ENCODE measurements around the gene GIMAP5. TPM values are rescaled to one million over a fixed set of nuclear protein-coding genes. Genes with fewer than 3 reads are reported as not detected.

The GIMAP5 gene
- total and polyA plus RNA-seq, 2 donors (not counting 3 experiments of a cell fraction or from before 2014, with no cell fraction given): 0.44 to 18.9 TPM

DNA sequence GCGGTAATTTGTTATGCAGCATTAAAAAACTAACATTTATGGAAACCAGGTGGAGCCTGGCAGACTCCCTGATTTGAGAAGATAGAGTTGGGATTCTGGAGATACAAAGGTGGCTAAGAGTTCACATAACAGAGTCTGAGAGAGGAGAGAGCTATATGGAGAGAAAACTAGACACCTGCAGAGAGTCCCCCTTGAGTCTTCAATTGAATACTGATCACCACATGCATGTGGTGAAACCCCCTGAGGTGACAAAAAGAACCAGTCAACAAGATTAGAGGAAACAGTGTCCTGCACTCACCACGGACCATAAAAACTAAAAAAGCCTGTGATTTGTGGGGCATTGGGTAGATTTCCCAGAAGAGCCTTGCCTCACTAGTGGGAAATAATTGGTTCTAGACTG lies 41.6 kb upstream of the GIMAP5 start:
- no peak for DNase-seq (ENCODE audit: low read depth, low spot score)

DNA sequence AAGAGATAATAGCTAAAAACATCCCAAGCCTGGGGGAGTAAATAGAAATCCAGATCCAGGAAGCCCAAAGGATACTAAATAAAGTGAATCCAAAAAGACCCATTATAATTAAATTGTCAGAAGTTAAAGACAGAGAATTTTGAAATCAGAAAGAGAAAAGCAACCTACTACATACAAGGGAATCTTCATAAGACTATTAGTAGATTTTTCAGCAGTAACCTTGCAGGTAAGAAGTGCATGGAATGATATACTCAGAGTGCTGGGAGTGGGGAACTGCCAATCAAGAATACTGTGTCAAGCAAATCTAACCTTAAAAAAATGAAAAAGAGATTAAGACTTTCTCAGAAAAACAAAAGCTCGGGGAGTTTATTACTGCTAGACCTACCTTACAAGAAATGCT lies 34.0 kb upstream of the GIMAP5 start:
- CTCF ChIA-PET: interaction anchor here (1.0 kb wide), 1 partner anchor 254 kb away, joined by 3 read pairs; no protein-coding TSS in a partner anchor
- Histone ChIP-seq H2AFZ (ENCODE audit: low read depth, low read length) (no peak overlapping the region), H3K4me2 (ENCODE audit: insufficient read depth, low read length) (no peak overlapping the region), H3K9ac (replicated peaks; ENCODE audit: extremely low read depth, insufficient read depth, low read length) (no peak overlapping the region), H4K20me1 (replicated peaks; ENCODE audit: control insufficient read depth, extremely low read depth, insufficient read depth, low read length) (no peaks in the 10 kb centered on the region), H3K4me1 (ENCODE audit: control insufficient read depth, extremely low read depth, insufficient read depth, low read length) (no peaks in the 10 kb centered on the region), H3K27me3 (ENCODE audit: control insufficient read depth in 2 of 2, insufficient read depth in 2 of 2, low read length in 2 of 2) (no peaks in the 10 kb centered on the region), H3K9me1 (replicated peaks; ENCODE audit: control insufficient read depth, extremely low read depth, insufficient read depth, low read length) (no peaks in the 10 kb centered on the region), H3K27ac (ENCODE audit: insufficient read depth, low read depth, low read length) (no peak overlapping the region), H3K36me3 (ENCODE audit: control insufficient read depth in 2 of 2, extremely low read depth in 1 of 2, insufficient read depth in 2 of 2, low read length in 2 of 2) (no peaks in the 10 kb centered on the region), H3K9me3 (replicated peaks; ENCODE audit: control insufficient read depth, insufficient read depth, low read length) (no peaks in the 10 kb centered on the region), H3K79me2 (ENCODE audit: control insufficient read depth, insufficient read depth, low read length) (no peaks in the 10 kb centered on the region), H3K4me3 (replicated peaks in 1 of 3; ENCODE audit: insufficient read depth in 1 of 3, low read depth in 1 of 3, low read length in 3 of 3) (no peak overlapping the region)
- POLR2A ChIA-PET: no interaction called here
- DNase-seq (ENCODE audit: low read depth, low spot score) (no peak), FAIRE-seq (no peak)
- BruUV-seq (replicated peaks): no TSS peak
- no peak for TF ChIP-seq MYC (IDR thresholded peaks at IDR 0.05; ENCODE audit: low read depth, low read length)
- no peak for TF ChIP-seq FOS (IDR thresholded peaks at IDR 0.05; ENCODE audit: borderline replicate concordance, insufficient read depth, low read length)
- no peak for TF ChIP-seq EZH2 (IDR thresholded peaks at IDR 0.05; ENCODE audit: borderline replicate concordance, low read depth, low read length, severe bottlenecking)
- TF ChIP-seq, protein P1, sequence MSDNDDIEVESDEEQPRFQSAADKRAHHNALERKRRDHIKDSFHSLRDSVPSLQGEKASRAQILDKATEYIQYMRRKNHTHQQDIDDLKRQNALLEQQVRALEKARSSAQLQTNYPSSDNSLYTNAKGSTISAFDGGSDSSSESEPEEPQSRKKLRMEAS (IDR thresholded peaks at IDR 0.05; ENCODE audit: insufficient read depth, insufficient read length): no peak
- no peak for TF ChIP-seq GATA2 (IDR thresholded peaks at IDR 0.05; ENCODE audit: insufficient read depth, insufficient read length, low read depth, low read length)
- TF ChIP-seq POLR2A (IDR thresholded peaks at IDR 0.05; ENCODE audit: low read depth, low read length): no peak
- no peak for TF ChIP-seq JUN (IDR thresholded peaks at IDR 0.05; ENCODE audit: borderline replicate concordance, insufficient read depth, insufficient read length, low read depth)
- intact Hi-C loops (cut with micrococcal nuclease): no loop called here
- dilution Hi-C loops (cut with MboI; ENCODE audit: extremely low pct_ligation_motif_present, low sequenced_read_pairs): no loop called here

More for the DNA sequence above, 41.6 kb upstream of the GIMAP5 start:
- H3K36me3 ChIP-seq (ENCODE audit: control insufficient read depth in 2 of 2, extremely low read depth in 1 of 2, insufficient read depth in 2 of 2, low read length in 2 of 2): peaks cover 0 to 7% of the 10 kb centered on the region in 2 experiments
- no peak overlapping the region for H3K4me2 ChIP-seq (ENCODE audit: insufficient read depth, low read length)
- ChIA-PET CTCF (interaction anchor here (1.0 to 1.2 kb wide), 2 partner anchors 10 to 20 kb away, joined by 3 to 4 read pairs; partner anchors contain the start of genes GIMAP1 and GIMAP2), POLR2A (no interaction called here)
- intact Hi-C loops (cut with micrococcal nuclease): no loop called here
- H3K9ac ChIP-seq (replicated peaks; ENCODE audit: extremely low read depth, insufficient read depth, low read length): no peak overlapping the region
- H4K20me1 ChIP-seq (replicated peaks; ENCODE audit: control insufficient read depth, extremely low read depth, insufficient read depth, low read length): no peaks in the 10 kb centered on the region
- FAIRE-seq: no peak
- BruUV-seq (replicated peaks): no TSS peak
- no peaks in the 10 kb centered on the region for H3K4me1 ChIP-seq (ENCODE audit: control insufficient read depth, extremely low read depth, insufficient read depth, low read length)
- H3K27me3 ChIP-seq (ENCODE audit: control insufficient read depth in 2 of 2, insufficient read depth in 2 of 2, low read length in 2 of 2): no peaks in the 10 kb centered on the region
- H3K9me3 ChIP-seq (replicated peaks; ENCODE audit: control insufficient read depth, insufficient read depth, low read length): no peaks in the 10 kb centered on the region
- no peak overlapping the region for H3K4me3 ChIP-seq (replicated peaks in 1 of 3; ENCODE audit: insufficient read depth in 1 of 3, low read depth in 1 of 3, low read length in 3 of 3)
- TF ChIP-seq POLR2A (IDR thresholded peaks at IDR 0.05; ENCODE audit: low read depth, low read length) (no peak), GATA2 (IDR thresholded peaks at IDR 0.05; ENCODE audit: insufficient read depth, insufficient read length, low read depth, low read length) (no peak), POLR2AphosphoS5 (IDR thresholded peaks at IDR 0.05; ENCODE audit: insufficient read depth, low read depth, low read length) (no peak), FOS (IDR thresholded peaks at IDR 0.05; ENCODE audit: borderline replicate concordance, insufficient read depth, low read length) (no peak), JUN (IDR thresholded peaks at IDR 0.05; ENCODE audit: borderline replicate concordance, insufficient read depth, insufficient read length, low read depth) (no peak), MYC (IDR thresholded peaks at IDR 0.05; ENCODE audit: low read depth, low read length) (no peak)
- no peak overlapping the region for H3K27ac ChIP-seq (ENCODE audit: insufficient read depth, low read depth, low read length)
- dilution Hi-C loops (cut with MboI; ENCODE audit: extremely low pct_ligation_motif_present, low sequenced_read_pairs): no loop called here
- no peaks in the 10 kb centered on the region for H3K9me1 ChIP-seq (replicated peaks; ENCODE audit: control insufficient read depth, extremely low read depth, insufficient read depth, low read length)
- no peak overlapping the region for H2AFZ ChIP-seq (ENCODE audit: low read depth, low read length)
- H3K79me2 ChIP-seq (ENCODE audit: control insufficient read depth, insufficient read depth, low read length): no peaks in the 10 kb centered on the region

Measured in endothelial cell of umbilical vein (primary cell).